H9 (cell line): ENCODE measurements around the gene TRIM7. TPM values are rescaled to one million over a fixed set of nuclear protein-coding genes. Genes with fewer than 3 reads are reported as not detected.

ENCODE experiments used
- DNase-seq: peaks from one replicate; pipeline ENCODE4 v3.0.0-alpha.2; 2017
- H2AFZ ChIP-seq: one replicate; pipeline ENCODE4 v1.6.1; 2013; ENCODE audit warnings: mild to moderate bottlenecking, low read length, control low read depth, moderate library complexity
- H2AK5ac ChIP-seq: 2 replicates; pipeline ENCODE4 v1.6.1; 2013; ENCODE audit warnings: low read length, control low read depth, mixed read lengths; ENCODE audit not compliant: insufficient read length
- H2BK120ac ChIP-seq: one replicate; pipeline ENCODE4 v1.6.1; 2013; ENCODE audit warnings: low read depth, mild to moderate bottlenecking, low read length, control low read depth, inconsistent platforms; ENCODE audit not compliant: poor library complexity, severe bottlenecking
- H2BK12ac ChIP-seq: 2 replicates; pipeline ENCODE4 v1.6.1; 2013; ENCODE audit warnings: low read length, control low read depth, mixed read lengths, low read depth; ENCODE audit not compliant: insufficient read length
- H2BK15ac ChIP-seq: 2 replicates; pipeline ENCODE4 v1.6.1; 2013; ENCODE audit warnings: low read depth, low read length, control low read depth
- H2BK20ac ChIP-seq: one replicate; pipeline ENCODE4 v1.6.1; 2013; ENCODE audit warnings: low read depth, mild to moderate bottlenecking, low read length, control low read depth, inconsistent platforms; ENCODE audit not compliant: poor library complexity, severe bottlenecking
- H2BK5ac ChIP-seq: 2 replicates; pipeline ENCODE4 v1.6.1; 2013; ENCODE audit warnings: low read length, control low read depth, mixed read lengths; ENCODE audit not compliant: insufficient read length
- H3K14ac ChIP-seq: 2 replicates; pipeline ENCODE4 v1.6.1; 2013; ENCODE audit warnings: low read length, control low read depth; ENCODE audit not compliant: insufficient read depth
- H3K18ac ChIP-seq: 2 replicates; pipeline ENCODE4 v1.6.1; 2013; ENCODE audit warnings: low read depth, mild to moderate bottlenecking, mixed read lengths, low read length, control low read depth; ENCODE audit not compliant: insufficient read length
- H3K23ac ChIP-seq: 2 replicates; pipeline ENCODE4 v1.6.1; 2013; ENCODE audit warnings: low read length, control low read depth, mixed read lengths, low read depth; ENCODE audit not compliant: insufficient read length
- H3K23me2 ChIP-seq: 2 replicates; pipeline ENCODE4 v1.6.1; 2013; ENCODE audit warnings: low read depth, mild to moderate bottlenecking, mixed read lengths, low read length, control low read depth; ENCODE audit not compliant: insufficient read length, poor library complexity, severe bottlenecking
- H3K27ac ChIP-seq: 2 replicates; pipeline ENCODE4 v1.5.1; 2013; ENCODE audit warnings: low read length, control low read depth, mixed read lengths, low read depth; ENCODE audit not compliant: insufficient read length
- H3K27me3 ChIP-seq: 2 replicates; pipeline ENCODE4 v1.6.1; 2013; ENCODE audit warnings: low read length, control low read depth, inconsistent platforms; ENCODE audit not compliant: insufficient read depth
- H3K4ac ChIP-seq: 2 replicates; pipeline ENCODE4 v1.6.1; 2013; ENCODE audit warnings: low read depth, mild to moderate bottlenecking, control low read depth, inconsistent platforms, low read length, moderate library complexity
- H3K4me1 ChIP-seq: 2 replicates; pipeline ENCODE4 v1.6.1; 2013; ENCODE audit warnings: low read length, control low read depth, inconsistent platforms; ENCODE audit not compliant: insufficient read depth
- H3K4me2 ChIP-seq: 2 replicates; pipeline ENCODE4 v1.6.1; 2013; ENCODE audit warnings: low read length, control low read depth, mixed read lengths; ENCODE audit not compliant: insufficient read length, insufficient read depth
- H3K56ac ChIP-seq: 2 replicates; pipeline ENCODE4 v1.6.1; 2013; ENCODE audit warnings: low read depth, mild to moderate bottlenecking, mixed read lengths, low read length, control low read depth; ENCODE audit not compliant: insufficient read length
- H3K79me1 ChIP-seq: 2 replicates; pipeline ENCODE4 v1.6.1; 2013; ENCODE audit warnings: low read depth, mild to moderate bottlenecking, moderate library complexity, low read length, control low read depth, inconsistent platforms; ENCODE audit not compliant: insufficient read depth, poor library complexity, severe bottlenecking
- H3K79me2 ChIP-seq: 2 replicates; pipeline ENCODE4 v1.6.1; 2013; ENCODE audit warnings: low read length, control low read depth, inconsistent platforms; ENCODE audit not compliant: insufficient read depth
- H3K9ac ChIP-seq: 2 replicates; pipeline ENCODE4 v1.6.1; 2013; ENCODE audit warnings: low read length, control low read depth, mixed read lengths; ENCODE audit not compliant: insufficient read length; ENCODE audit errors: extremely low read depth
- H3K9me3 ChIP-seq: one replicate; pipeline ENCODE4 v1.6.1; 2013; ENCODE audit warnings: low read depth, low read length, inconsistent platforms; ENCODE audit not compliant: control insufficient read depth
- H3T11ph ChIP-seq: one replicate; pipeline ENCODE4 v1.6.1; 2013; ENCODE audit warnings: mild to moderate bottlenecking, low read length, control low read depth, inconsistent platforms
- H4K20me1 ChIP-seq: one replicate; pipeline ENCODE4 v1.6.1; 2013; ENCODE audit not compliant: control insufficient read depth, insufficient read length, insufficient read depth
- H4K5ac ChIP-seq: 2 replicates; pipeline ENCODE4 v1.6.1; 2013; ENCODE audit warnings: low read depth, mild to moderate bottlenecking, mixed read lengths, low read length, control low read depth; ENCODE audit not compliant: insufficient read length
- H4K8ac ChIP-seq: replicated peaks from 2 replicates; pipeline ENCODE4 v1.6.1; 2013; ENCODE audit warnings: low read length, control low read depth, mixed read lengths, low read depth; ENCODE audit not compliant: insufficient read length
- H4K91ac ChIP-seq: 2 replicates; pipeline ENCODE4 v1.6.1; 2013; ENCODE audit warnings: low read depth, mild to moderate bottlenecking, moderate library complexity, mixed read lengths, low read length, control low read depth; ENCODE audit not compliant: insufficient read length
- H3K27ac Mint-ChIP-seq, 3 experiments: 2 replicates in 2 of 3; 3 replicates in 1 of 3; pipeline ENCODE4 v1.8.0; 2020 to 2021; ENCODE audit warnings: mixed read lengths in 3 of 3, mild to moderate bottlenecking in 1 of 3, moderate library complexity in 1 of 3
- H3K27me3 Mint-ChIP-seq: 2 replicates; pipeline ENCODE4 v1.8.0; 2021; ENCODE audit warnings: low read depth, mild to moderate bottlenecking, moderate library complexity, mixed read lengths
- H3K36me3 Mint-ChIP-seq, 3 experiments: 2 replicates in 2 of 3; 3 replicates in 1 of 3; pipeline ENCODE4 v1.8.0; 2020 to 2021; ENCODE audit warnings: low read depth in 3 of 3, mixed read lengths in 3 of 3; ENCODE audit not compliant: insufficient read depth in 1 of 3
- H3K4me1 Mint-ChIP-seq, 2 experiments: 2 replicates each; pipeline ENCODE4 v1.8.0; 2020; ENCODE audit warnings: mixed read lengths in 2 of 2
- H3K4me3 Mint-ChIP-seq, 2 experiments: 2 replicates in 1 of 2; 3 replicates in 1 of 2; pipeline ENCODE4 v1.8.0; 2020 to 2021; ENCODE audit warnings: mild to moderate bottlenecking in 2 of 2, mixed read lengths in 2 of 2, moderate library complexity in 1 of 2
- H3K9me3 Mint-ChIP-seq, 2 experiments: 2 replicates in 1 of 2; 3 replicates in 1 of 2; pipeline ENCODE4 v1.8.0; 2020; ENCODE audit warnings: mild to moderate bottlenecking in 2 of 2, mixed read lengths in 2 of 2, moderate library complexity in 1 of 2
- CTCF ChIP-seq: fragments of 200-600 bp; sonication (generic); conservative IDR thresholded peaks from 3 replicates; pipeline ENCODE4 v1.8.0; 2021; ENCODE audit warnings: antibody characterized with exemption, mild to moderate bottlenecking
- WGBS: extraction: QIAGEN DNeasy Blood & Tissue Kit; methylation state at CpG from one replicate; pipeline ENCODE4 v1.1.7; 2013; ENCODE audit warnings: missing lambda C conversion rate, low lambda C conversion rate, mixed read lengths; ENCODE audit not compliant: insufficient read length; ENCODE audit errors: extremely low coverage; 5-methylcytosine and 5-hydroxymethylcytosine counted together
- total RNA-seq: library from RNA; stranded (reverse); gene quantifications from 2 replicates; pipeline ENCODE4 v1.2.1, GENCODE V29; 2021

Gene TRIM7
- total RNA-seq, 1 experiment from 2014 or later = not detected

- Histone ChIP-seq H3K79me1 (no peaks in the 10 kb centered on the region), H3K56ac (no peak overlapping the region), H3K23me2 (peaks cover 26% of the 10 kb centered on the region), H2AFZ (no peak overlapping the region), H3K9ac (peak overlapping the region; percentile 62), H2BK120ac (no peak overlapping the region), H3K4me2 (peak overlapping the region; percentile 92), H4K8ac (no peak overlapping the region), H4K5ac (no peak overlapping the region), H3K9me3 (no peaks in the 10 kb centered on the region), H3K18ac (no peak overlapping the region), H3K23ac (no peak overlapping the region), H2BK20ac (no peak overlapping the region), H3T11ph (no peak overlapping the region), H2BK5ac (no peak overlapping the region), H2BK12ac (no peak overlapping the region), H3K4ac (no peak overlapping the region), H3K14ac (no peak overlapping the region), H3K27me3 (peaks cover 26% of the 10 kb centered on the region; the same call in 1 of the 2 replicates), H4K91ac (no peak overlapping the region), H3K79me2 (no peaks in the 10 kb centered on the region), H3K27ac (no peak overlapping the region), H2BK15ac (no peak overlapping the region), H4K20me1 (no peaks in the 10 kb centered on the region), H3K4me1 (no peaks in the 10 kb centered on the region), H2AK5ac (no peak overlapping the region)
- DNase-seq = no peak
- Mint-ChIP-seq H3K9me3 (peaks cover 11 to 16% of the 10 kb centered on the region in 2 experiments; a peak in 3 of 5 replicates), H3K4me3 (peak overlapping the region; percentile 92 to 99), H3K4me1 (peaks cover 20 to 32% of the 10 kb centered on the region in 2 experiments), H3K36me3 (peaks cover 0 to 8% (median 0%) of the 10 kb centered on the region in 3 experiments; a peak in 2 of 7 replicates), H3K27ac (peak overlapping the region in 1 of 3 experiments; percentile 44; a peak in 1 of 7 replicates), H3K27me3 (peaks cover 62% of the 10 kb centered on the region)
- TF ChIP-seq CTCF = no peak
- WGBS = no CpG with 5 or more reads among the region's 37 CpGs
Measured at GRCh38 chr5:181205761-181206649, 1.0 kb upstream of the TRIM7 start.
